ENCODE results near the gene IGFBP4.

- no peak for TF ChIP-seq EZH2 (IDR thresholded peaks at IDR 0.05; ENCODE audit: borderline replicate concordance, control insufficient read depth, low read depth, low read length)
- TF ChIP-seq POLR2A (IDR thresholded peaks at IDR 0.05; ENCODE audit: low read depth, low read length) = no peak
- no peak for TF ChIP-seq GABPA (IDR thresholded peaks at IDR 0.05; ENCODE audit: low read depth)
- no peak for TF ChIP-seq PRDM15 (CRISPR knock-in tag; IDR thresholded peaks at IDR 0.05)
- TF ChIP-seq WRNIP1 (IDR thresholded peaks at IDR 0.05; ENCODE audit: borderline replicate concordance, low read depth, low read length) = no peak
- TF ChIP-seq CTCF (IDR thresholded peaks at IDR 0.05 in 2 of 3, conservative IDR thresholded peaks at IDR 0.05 in 1 of 3; ENCODE audit: control insufficient read depth in 2 of 3, extremely low read depth in 1 of 3, insufficient read depth in 1 of 3, low read depth in 3 of 3, low read length in 3 of 3) = no peak
- no peak for TF ChIP-seq USF1 (IDR thresholded peaks at IDR 0.05; ENCODE audit: borderline replicate concordance, extremely low read length, insufficient read depth, low read depth, low read length)
- TF ChIP-seq SMAD1 (IDR thresholded peaks at IDR 0.05; ENCODE audit: low read depth, partially characterized antibody) = no peak
- no peak for TF ChIP-seq BRCA1 (IDR thresholded peaks at IDR 0.05; ENCODE audit: low read depth, low read length)
- TF ChIP-seq MAX (IDR thresholded peaks at IDR 0.05; ENCODE audit: low read depth, low read length) = no peak
Observed at GRCh38 chr17:40506786-40507185, 63.5 kb downstream of the IGFBP4 start.
